K562 (cell line): ENCODE measurements around the gene KIF3B. TPM values are rescaled to one million over a fixed set of nuclear protein-coding genes. Genes with fewer than 3 reads are reported as not detected.

Experiments used
- ARID1B ChIP-seq: fragments of 450-650 bp; IDR thresholded peaks from 2 replicates; pipeline ENCODE4 v1.6.1; 2016; ENCODE audit warnings: antibody characterized with exemption, mild to moderate bottlenecking, inconsistent platforms
- ATF3 ChIP-seq, 2 experiments: fragments of 450-650 bp in 1 of 2; sonication (generic) in 1 of 2; formaldehyde crosslinking in 1 of 2; IDR thresholded peaks in 1 of 2; conservative IDR thresholded peaks in 1 of 2; 2 replicates each; pipeline versions ENCODE4 v1.6.1 to v1.8.1; 2016 to 2023; ENCODE audit warnings: mild to moderate bottlenecking in 2 of 2, moderate library complexity in 2 of 2, inconsistent platforms in 1 of 2, missing genetic modification reagents in 1 of 2
- BRCA1 ChIP-seq, 2 experiments: fragments of 450-650 bp in 1 of 2; sonication (generic) in 1 of 2; formaldehyde crosslinking in 1 of 2; IDR thresholded peaks; 2 replicates each; pipeline versions ENCODE4 v1.5.0 to v1.6.1; 2017 to 2020; ENCODE audit warnings: mild to moderate bottlenecking in 1 of 2, missing genetic modification reagents in 1 of 2
- DIDO1 ChIP-seq: fragments of 450-650 bp; IDR thresholded peaks from 2 replicates; pipeline ENCODE4 v1.6.1; 2016; ENCODE audit warnings: low read depth, missing biosample characterization, missing genetic modification characterization
- EGR1 ChIP-seq: fragments of 450-650 bp; conservative IDR thresholded peaks from 2 replicates; pipeline ENCODE4 v1.6.1; 2017; ENCODE audit warnings: mild to moderate bottlenecking
- ELF1 ChIP-seq: fragments of 200-800 bp; sonication (Bioruptor generic); IDR thresholded peaks from 2 replicates; pipeline ENCODE4 v1.6.1; 2016; ENCODE audit warnings: missing genetic modification characterization, missing compliant biosample characterization
- EWSR1 ChIP-seq: fragments of 450-650 bp; IDR thresholded peaks from 2 replicates; pipeline ENCODE4 v1.6.1; 2018; ENCODE audit warnings: borderline replicate concordance, mild to moderate bottlenecking, low read depth, moderate library complexity; ENCODE audit not compliant: partially characterized antibody
- FOXA1 ChIP-seq: fragments of 450-650 bp; IDR thresholded peaks from 2 replicates; pipeline ENCODE4 v1.6.1; 2016; ENCODE audit warnings: mild to moderate bottlenecking, borderline replicate concordance
- FOXP4 ChIP-seq: sonication (generic); formaldehyde crosslinking; IDR thresholded peaks from 2 replicates; pipeline ENCODE4 v1.8.0; 2022; ENCODE audit warnings: mild to moderate bottlenecking, missing genetic modification reagents, borderline replicate concordance
- MYC ChIP-seq, 2 experiments: fragments of 250-450 bp in 1 of 2; sonication (Bioruptor Pico) in 1 of 2; IDR thresholded peaks; 2 replicates each; pipeline versions ENCODE4 v1.5.1 to v1.6.1; 2012 to 2021; ENCODE audit warnings: low read depth in 2 of 2, borderline replicate concordance in 1 of 2, improper control_type of control experiment in 1 of 2, low read length in 1 of 2, mild to moderate bottlenecking in 1 of 2, moderate library complexity in 1 of 2
- RBM22 ChIP-seq: fragments of 200-400 bp; formaldehyde crosslinking; IDR thresholded peaks from 2 replicates; pipeline ENCODE4 v1.6.1; 2018; ENCODE audit warnings: low read length, low read depth; ENCODE audit not compliant: poor library complexity, severe bottlenecking
- RBM34 ChIP-seq: fragments of 200-400 bp; formaldehyde crosslinking; IDR thresholded peaks from 2 replicates; pipeline ENCODE4 v1.6.1; 2018; ENCODE audit warnings: low read length, borderline replicate concordance; ENCODE audit not compliant: insufficient read depth
- SMAD4 ChIP-seq: fragments of 250-450 bp; sonication (Bioruptor Pico); conservative IDR thresholded peaks from 2 replicates; pipeline ENCODE4 v1.8.0; 2021; ENCODE audit warnings: inconsistent platforms, mild to moderate bottlenecking, moderate library complexity
- THAP12 ChIP-seq: fragments of 250-450 bp; sonication (Bioruptor Pico); IDR thresholded peaks from 2 replicates; pipeline ENCODE4 v1.9.0; 2021; ENCODE audit warnings: mild to moderate bottlenecking, inconsistent platforms
- ZBED1 ChIP-seq: IDR thresholded peaks from 2 replicates; pipeline ENCODE4 v1.6.1; 2014
- ZNF197 ChIP-seq: fragments of 200-800 bp; sonication (Bioruptor generic); IDR thresholded peaks from 2 replicates; pipeline ENCODE4 v1.6.1; 2016; ENCODE audit warnings: low read depth, missing genetic modification characterization, missing compliant biosample characterization
- ZNF277 ChIP-seq: fragments of 250-450 bp; sonication (Bioruptor Pico); IDR thresholded peaks from 2 replicates; pipeline ENCODE4 v1.8.0; 2022; ENCODE audit warnings: inconsistent platforms, mild to moderate bottlenecking, moderate library complexity, borderline replicate concordance
- ZNF316 ChIP-seq: fragments of 450-650 bp; IDR thresholded peaks from 2 replicates; pipeline ENCODE4 v1.6.1; 2016
- ZNF41 ChIP-seq: fragments of 250-450 bp; sonication (Bioruptor Pico); conservative IDR thresholded peaks from 2 replicates; pipeline ENCODE4 v1.4.0; 2020; ENCODE audit warnings: mild to moderate bottlenecking
- ZNF764 ChIP-seq: fragments of 250-450 bp; sonication (Bioruptor Pico); IDR thresholded peaks from 2 replicates; pipeline ENCODE4 v1.4.0; 2020; ENCODE audit warnings: low read depth, mild to moderate bottlenecking, moderate library complexity
- polyA plus RNA-seq, 8 experiments: library from polyadenylated mRNA; depleted of rRNA in 4 of 8; stranded (reverse) in 5 of 8; unstranded in 3 of 8; fragments of >200 nt; fragmentation: Nextera tagmentation in 2 of 8; fragmentation: Illumina TruSeq in 1 of 8; extraction: Ambion mirVana in 2 of 8; extraction: Trizol in 1 of 8; gene quantifications; 2 replicates each; pipeline versions ENCODE4 v1.2.1 to v1.2.3, GENCODE V29; 2011 to 2014; ENCODE audit warnings: inconsistent platforms in 1 of 8, missing spikeins in 1 of 8
- total RNA-seq, 7 experiments: library from RNA; depleted of rRNA in 6 of 7; stranded (reverse); fragments of >200 nt in 6 of 7; fragmentation: Illumina TruSeq in 2 of 7; extraction: Trizol in 2 of 7; gene quantifications; 2 replicates each; pipeline versions ENCODE4 v1.2.1 to v1.2.3, GENCODE V29; 2011 to 2021; ENCODE audit warnings: low replicate concordance in 1 of 7

KIF3B gene
- total and polyA plus RNA-seq, 9 of the 15 experiments (the other 6 are each of a cell fraction or from before 2014, with no cell fraction given): 2.9 to 12.3 (median 8.6) TPM

GRCh38 chr20:32333181-32333987, 55.9 kb downstream of the KIF3B start (continued):
- TF ChIP-seq FOXP4 (no peak), ELF1 (tag) (no peak), RBM34 (no peak), DIDO1 (no peak), ZNF316 (no peak), MYC (IDR thresholded peaks at IDR 0.05; ENCODE audit: low read depth, low read length) (peak; percentile 35; the same call in 1 of the 2 replicates), MYC (CRISPR knock-in tag; IDR thresholded peaks at IDR 0.05; ENCODE audit: borderline replicate concordance, low read depth) (no peak), RBM22 (no peak), EGR1 (peak; percentile 57), ZNF197 (CRISPR knock-in tag) (no peak), ZNF764 (CRISPR knock-in tag) (no peak), BRCA1 (IDR thresholded peaks at IDR 0.05) (no peak), BRCA1 (CRISPR knock-in tag; IDR thresholded peaks at IDR 0.05) (no peak), THAP12 (CRISPR knock-in tag) (no peak), ZBED1 (no peak), ARID1B (peak; percentile 80), ZNF41 (CRISPR knock-in tag) (no peak), SMAD4 (CRISPR knock-in tag) (no peak), ATF3 (IDR thresholded peaks at IDR 0.05) (peak; percentile 91), ATF3 (CRISPR knock-in tag; conservative IDR thresholded peaks at IDR 0.05) (no peak), EWSR1 (no peak), ZNF277 (CRISPR knock-in tag) (no peak), FOXA1 (no peak)
